ENCODE results near the gene FAM120B. TPM values are rescaled to one million over a fixed set of nuclear protein-coding genes. Genes with fewer than 3 reads are reported as not detected.

Gene FAM120B, protein sequence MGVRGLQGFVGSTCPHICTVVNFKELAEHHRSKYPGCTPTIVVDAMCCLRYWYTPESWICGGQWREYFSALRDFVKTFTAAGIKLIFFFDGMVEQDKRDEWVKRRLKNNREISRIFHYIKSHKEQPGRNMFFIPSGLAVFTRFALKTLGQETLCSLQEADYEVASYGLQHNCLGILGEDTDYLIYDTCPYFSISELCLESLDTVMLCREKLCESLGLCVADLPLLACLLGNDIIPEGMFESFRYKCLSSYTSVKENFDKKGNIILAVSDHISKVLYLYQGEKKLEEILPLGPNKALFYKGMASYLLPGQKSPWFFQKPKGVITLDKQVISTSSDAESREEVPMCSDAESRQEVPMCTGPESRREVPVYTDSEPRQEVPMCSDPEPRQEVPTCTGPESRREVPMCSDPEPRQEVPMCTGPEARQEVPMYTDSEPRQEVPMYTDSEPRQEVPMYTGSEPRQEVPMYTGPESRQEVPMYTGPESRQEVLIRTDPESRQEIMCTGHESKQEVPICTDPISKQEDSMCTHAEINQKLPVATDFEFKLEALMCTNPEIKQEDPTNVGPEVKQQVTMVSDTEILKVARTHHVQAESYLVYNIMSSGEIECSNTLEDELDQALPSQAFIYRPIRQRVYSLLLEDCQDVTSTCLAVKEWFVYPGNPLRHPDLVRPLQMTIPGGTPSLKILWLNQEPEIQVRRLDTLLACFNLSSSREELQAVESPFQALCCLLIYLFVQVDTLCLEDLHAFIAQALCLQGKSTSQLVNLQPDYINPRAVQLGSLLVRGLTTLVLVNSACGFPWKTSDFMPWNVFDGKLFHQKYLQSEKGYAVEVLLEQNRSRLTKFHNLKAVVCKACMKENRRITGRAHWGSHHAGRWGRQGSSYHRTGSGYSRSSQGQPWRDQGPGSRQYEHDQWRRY
- 10 to 100 TPM; 25.1 to 28.5 TPM for total RNA-seq

DNA sequence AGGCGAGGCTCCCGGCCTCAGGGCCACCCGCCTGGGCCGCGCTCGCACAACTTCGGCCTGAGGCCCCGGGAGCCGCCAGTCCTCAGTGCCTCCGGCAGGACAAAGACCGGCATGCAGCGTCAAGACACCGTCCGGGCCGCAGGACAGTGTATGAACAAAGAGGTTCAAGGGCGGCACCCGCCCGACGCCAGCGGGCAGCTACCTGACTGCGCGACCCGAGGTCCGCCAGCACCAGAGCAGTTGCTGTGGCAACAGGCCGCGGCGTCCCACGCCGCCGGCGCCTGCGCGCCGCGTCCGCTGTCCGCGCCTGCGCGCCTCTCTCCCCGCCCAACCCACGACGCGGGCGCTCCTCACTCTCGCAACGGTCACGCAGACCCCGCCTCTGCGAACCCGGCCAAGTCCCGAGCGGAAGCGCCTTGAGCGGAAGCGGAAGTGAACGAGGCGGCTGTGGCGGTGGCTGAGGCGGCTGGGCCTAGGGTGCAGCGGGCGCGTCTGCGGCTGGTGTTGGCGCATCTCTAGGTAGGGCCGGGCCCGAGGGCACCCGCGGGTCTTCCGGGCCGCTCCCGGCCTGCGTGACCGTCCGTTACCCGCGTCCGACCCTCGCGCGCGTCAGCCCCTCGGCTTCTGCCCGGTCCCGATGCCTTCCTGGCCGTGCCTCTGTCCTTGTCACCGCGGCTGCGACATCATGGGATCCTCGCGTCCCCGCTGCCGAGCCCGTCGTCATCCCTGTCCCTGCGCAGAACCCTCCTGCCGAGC is at the start of gene FAM120B:
Gene FAM120B, plus strand, starts transcription at position 435 of the 756 bp plus-strand sequence. CDS start 10,633 bp downstream, outside the sequence.
- DNase-seq: peak; percentile 98
- H3K9ac ChIP-seq (ENCODE audit: low read depth in 2 of 2, low read length in 2 of 2): peak within 1 kb of the TSS; percentile 73 to 99
- H3K4me3 ChIP-seq: peak within 1 kb of the TSS; percentile 82
- peak within 1 kb of the TSS; percentile 70 for H3K27ac ChIP-seq
- no peaks in the 10 kb centered on the region for H3K27me3 ChIP-seq
- H3K4me1 ChIP-seq: no peaks in the 10 kb centered on the region
- no peak for TF ChIP-seq CTCF (IDR thresholded peaks at IDR 0.05)
- no peaks in the 10 kb centered on the region for H3K9me3 ChIP-seq
- no peaks in the 10 kb centered on the region for H3K36me3 ChIP-seq
- intact Hi-C loops (cut with DNase I): no loop called here

DNA sequence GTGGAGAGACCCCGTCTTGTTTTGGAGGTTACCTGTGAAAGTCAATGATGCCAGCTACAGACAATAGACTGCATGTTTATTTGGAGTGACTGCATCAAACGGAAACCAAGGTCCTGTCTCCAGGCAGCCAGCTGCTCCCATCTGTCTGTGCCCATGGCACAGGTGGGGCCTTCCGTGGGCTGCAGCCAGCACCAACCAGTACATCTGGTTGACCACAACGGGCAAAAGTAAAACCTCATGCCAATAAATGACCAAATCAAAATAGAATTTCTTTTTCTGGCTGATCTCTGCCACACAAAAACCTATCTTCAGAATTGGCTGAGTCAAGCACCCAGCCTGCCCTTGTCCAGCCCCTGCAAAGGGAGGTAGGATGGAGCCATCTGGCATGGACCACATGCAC is 49.2 kb upstream of the FAM120B start:
- H3K36me3 ChIP-seq: no peaks in the 10 kb centered on the region
- no peaks in the 10 kb centered on the region for H3K27me3 ChIP-seq
- H3K9ac ChIP-seq (ENCODE audit: low read depth in 2 of 2, low read length in 2 of 2): no peak overlapping the region
- peak overlapping the region; percentile 17 for H3K27ac ChIP-seq
- no peak for DNase-seq
- no peaks in the 10 kb centered on the region for H3K9me3 ChIP-seq
- H3K4me3 ChIP-seq: no peak overlapping the region
- TF ChIP-seq CTCF (IDR thresholded peaks at IDR 0.05): no peak
- intact Hi-C loops (cut with DNase I): no loop called here
- no peaks in the 10 kb centered on the region for H3K4me1 ChIP-seq

DNA sequence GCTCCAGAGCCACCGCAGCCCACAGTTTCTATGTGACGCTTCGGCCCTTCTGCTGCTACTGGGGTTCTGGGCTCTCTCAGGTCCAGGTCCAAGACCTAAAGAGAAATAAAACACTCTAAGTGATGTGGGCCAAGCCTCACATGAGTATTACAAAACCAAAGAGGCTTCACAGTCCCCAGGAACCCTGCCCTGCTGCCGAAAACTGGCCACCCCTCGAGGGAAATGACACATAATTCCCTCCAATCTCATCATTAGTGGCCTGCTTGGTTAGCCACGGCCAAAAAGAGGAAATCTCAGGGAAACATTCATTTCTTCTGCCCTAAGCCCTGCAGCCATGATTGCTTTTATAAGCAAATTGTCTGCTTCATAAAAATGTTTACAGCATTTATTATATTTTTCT is 48.2 kb upstream of the FAM120B start:
- H3K27ac ChIP-seq: no peak overlapping the region
- H3K36me3 ChIP-seq: no peaks in the 10 kb centered on the region
- no peak for TF ChIP-seq CTCF (IDR thresholded peaks at IDR 0.05)
- no peaks in the 10 kb centered on the region for H3K4me1 ChIP-seq
- intact Hi-C loops (cut with DNase I): no loop called here
- H3K9ac ChIP-seq (ENCODE audit: low read depth in 2 of 2, low read length in 2 of 2): no peak overlapping the region
- no peaks in the 10 kb centered on the region for H3K27me3 ChIP-seq
- H3K4me3 ChIP-seq: no peak overlapping the region
- H3K9me3 ChIP-seq: no peaks in the 10 kb centered on the region
- no peak for DNase-seq

GRCh38 chr6:170259278-170259677 is 47.3 kb upstream of the FAM120B start:
- DNase-seq: no peak
- intact Hi-C loops (cut with DNase I): no loop called here
- H3K9ac ChIP-seq (ENCODE audit: low read depth in 2 of 2, low read length in 2 of 2): no peak overlapping the region

More at GRCh38 chr6:170259278-170259677, 47.3 kb upstream of the FAM120B start:
- Histone ChIP-seq H3K4me1 (no peaks in the 10 kb centered on the region), H3K27me3 (no peaks in the 10 kb centered on the region), H3K27ac (no peak overlapping the region), H3K9me3 (no peaks in the 10 kb centered on the region), H3K36me3 (no peaks in the 10 kb centered on the region), H3K4me3 (no peak overlapping the region)
- TF ChIP-seq CTCF (IDR thresholded peaks at IDR 0.05): no peak
